Fibroblast of the aortic adventitia (primary cell): ENCODE results near the gene IQCH. TPM values are rescaled to one million over a fixed set of nuclear protein-coding genes. Genes with fewer than 3 reads are reported as not detected.
"Not testable (repeated sequence)": the region's sequence is repeated elsewhere in the genome, so short reads cannot be mapped to it uniquely, and the experiment has no call there.

ENCODE experiments used
- DNase-seq: peaks from one replicate; pipeline ENCODE4 v3.0.0-alpha.2; 2010; ENCODE audit warnings: low read depth
- H3K4me3 ChIP-seq: 2 replicates; pipeline ENCODE4 v1.5.1; 2011; ENCODE audit warnings: low read depth, mild to moderate bottlenecking, control low read depth, low read length, moderate library complexity
- CTCF ChIP-seq: IDR thresholded peaks from 2 replicates; pipeline ENCODE4 v1.5.1; 2011; ENCODE audit warnings: mild to moderate bottlenecking, low read length, control low read depth, inconsistent platforms; ENCODE audit not compliant: insufficient read depth
- total RNA-seq: library from RNA; depleted of rRNA; stranded (reverse); fragments of >200 nt; gene quantifications from 2 replicates; pipeline ENCODE4 v1.2.3, GENCODE V29; 2012; ENCODE audit warnings: low replicate concordance

IQCH gene
- total RNA-seq, 1 donor, result 3.6 TPM

GRCh38 chr15:67244971-67245478 lies 9.6 kb upstream of the IQCH start:
- no peak overlapping the region for H3K4me3 ChIP-seq
- TF ChIP-seq CTCF, result no peak
- peak; percentile 86 for DNase-seq

- DNase-seq, H3K4me3 ChIP-seq: not testable (repeated sequence)
Measured at GRCh38 chr15:67246606-67247005, 8.0 kb upstream of the IQCH start.

- no peak for TF ChIP-seq CTCF
- no peak overlapping the region for H3K4me3 ChIP-seq
- DNase-seq, result no peak
Measured at GRCh38 chr15:67248011-67248505, 6.5 kb upstream of the IQCH start.

- no peak for DNase-seq
- H3K4me3 ChIP-seq, result no peak overlapping the region
- TF ChIP-seq CTCF, result no peak
Measured at GRCh38 chr15:67249830-67250229, 4.8 kb upstream of the IQCH start.

- no peak for TF ChIP-seq CTCF
- no peak for DNase-seq
- H3K4me3 ChIP-seq, result no peak overlapping the region
Measured at GRCh38 chr15:67251318-67251717, 3.3 kb upstream of the IQCH start.

- H3K4me3 ChIP-seq, result peak overlapping the region; percentile 73
- no peak for DNase-seq
- TF ChIP-seq CTCF, result no peak
Measured at GRCh38 chr15:67253101-67253500, 1.5 kb upstream of the IQCH start.

GRCh38 chr15:67253549-67254237 lies 893 bp upstream of the IQCH start:
- peak; percentile 47 for DNase-seq
- peak overlapping the region; percentile 73 for H3K4me3 ChIP-seq
- TF ChIP-seq CTCF, result no peak
